ENCODE results near the gene PTPRE. TPM values are rescaled to one million over a fixed set of nuclear protein-coding genes. Genes with fewer than 3 reads are reported as not detected.

The PTPRE gene
- total and polyA plus RNA-seq, 4 donors = 4.9 to 46.0 (median 23.5) TPM

DNA sequence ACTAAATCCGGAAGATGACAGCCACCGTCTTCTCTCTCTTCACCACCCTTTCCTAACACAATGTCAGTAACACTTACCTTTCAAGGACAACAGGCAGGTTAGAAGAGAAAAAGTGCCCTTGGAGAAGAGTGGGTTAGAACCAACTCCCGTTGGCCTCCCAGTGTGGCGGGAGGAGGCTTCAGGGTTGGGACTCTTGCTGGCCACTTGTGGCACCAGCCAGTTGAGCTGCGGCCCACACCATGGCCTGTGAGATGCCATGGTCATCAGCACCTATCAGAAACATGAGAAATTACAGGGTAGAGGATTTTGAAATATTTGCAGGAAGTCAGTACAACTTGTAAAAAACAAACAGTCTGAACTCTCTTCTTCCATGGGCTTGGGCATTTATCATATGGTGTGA, 125.6 kb downstream of the PTPRE start:
- DNase-seq = peak in 1 of 2 donors; percentile 5
- 85 to 97% methylated on average over 5 of the region's 5 CpGs for WGBS, 2 donors
- no peak overlapping the region for H3K4me3 ChIP-seq (ENCODE audit: low read length in 2 of 2)
- no peaks in the 10 kb centered on the region for H3K27me3 ChIP-seq (ENCODE audit: control insufficient read depth in 1 of 2, insufficient read depth in 2 of 2, low read length in 1 of 2)
- H3K36me3 ChIP-seq (ENCODE audit: control insufficient read depth in 1 of 2, insufficient read depth in 2 of 2, low read length in 1 of 2) = no peaks in the 10 kb centered on the region
- H3K9me3 ChIP-seq (ENCODE audit: control insufficient read depth, low read length) = no peaks in the 10 kb centered on the region
- intact Hi-C loops (cut with DNase I) = no loop called here
- no peak overlapping the region for H3K27ac ChIP-seq (ENCODE audit: low read depth in 1 of 2, low read length in 2 of 2)
- ATAC-seq (ENCODE audit: low FRiP score) = no peak
- H3K4me1 ChIP-seq (ENCODE audit: control insufficient read depth in 1 of 2, insufficient read depth in 2 of 2, low read length in 2 of 2) = no peaks in the 10 kb centered on the region

DNA sequence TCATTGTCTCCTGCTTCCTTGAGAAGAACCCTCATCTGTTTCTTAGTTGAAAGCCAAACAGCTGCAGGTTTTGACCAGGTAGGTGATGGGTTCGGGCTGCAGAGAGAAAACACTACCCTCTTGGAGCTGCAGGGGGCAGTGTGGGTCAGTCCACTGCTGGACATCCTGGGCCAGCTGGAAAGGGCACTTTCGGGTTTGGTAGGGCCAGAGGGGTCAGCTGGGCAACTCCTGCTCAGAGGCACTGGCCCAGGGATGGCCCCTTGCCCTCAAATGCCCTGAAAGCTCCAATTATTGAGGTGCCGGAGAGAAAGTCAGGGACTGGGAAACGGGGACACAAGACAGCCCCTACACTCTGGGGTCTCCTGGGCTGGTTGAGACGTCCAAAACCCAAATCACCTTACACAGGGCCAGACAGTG, 128.7 kb downstream of the PTPRE start:
- Histone ChIP-seq H3K9me3 (ENCODE audit: control insufficient read depth, low read length) (no peaks in the 10 kb centered on the region), H3K4me3 (ENCODE audit: low read length in 2 of 2) (no peak overlapping the region), H3K36me3 (ENCODE audit: control insufficient read depth in 1 of 2, insufficient read depth in 2 of 2, low read length in 1 of 2) (no peaks in the 10 kb centered on the region), H3K4me1 (ENCODE audit: control insufficient read depth in 1 of 2, insufficient read depth in 2 of 2, low read length in 2 of 2) (no peaks in the 10 kb centered on the region), H3K27ac (ENCODE audit: low read depth in 1 of 2, low read length in 2 of 2) (no peak overlapping the region), H3K27me3 (ENCODE audit: control insufficient read depth in 1 of 2, insufficient read depth in 2 of 2, low read length in 1 of 2) (no peaks in the 10 kb centered on the region)
- intact Hi-C loops (cut with DNase I) = loop anchor here in 1 of 2 donors (1.0 kb wide), 1 partner anchor 34 kb away; no protein-coding TSS in a partner anchor
- DNase-seq (peak; percentile 75 to 84), ATAC-seq (ENCODE audit: low FRiP score) (peak; percentile 83)
- 57 to 60% methylated on average over 5 of the region's 5 CpGs for WGBS, 2 donors

DNA sequence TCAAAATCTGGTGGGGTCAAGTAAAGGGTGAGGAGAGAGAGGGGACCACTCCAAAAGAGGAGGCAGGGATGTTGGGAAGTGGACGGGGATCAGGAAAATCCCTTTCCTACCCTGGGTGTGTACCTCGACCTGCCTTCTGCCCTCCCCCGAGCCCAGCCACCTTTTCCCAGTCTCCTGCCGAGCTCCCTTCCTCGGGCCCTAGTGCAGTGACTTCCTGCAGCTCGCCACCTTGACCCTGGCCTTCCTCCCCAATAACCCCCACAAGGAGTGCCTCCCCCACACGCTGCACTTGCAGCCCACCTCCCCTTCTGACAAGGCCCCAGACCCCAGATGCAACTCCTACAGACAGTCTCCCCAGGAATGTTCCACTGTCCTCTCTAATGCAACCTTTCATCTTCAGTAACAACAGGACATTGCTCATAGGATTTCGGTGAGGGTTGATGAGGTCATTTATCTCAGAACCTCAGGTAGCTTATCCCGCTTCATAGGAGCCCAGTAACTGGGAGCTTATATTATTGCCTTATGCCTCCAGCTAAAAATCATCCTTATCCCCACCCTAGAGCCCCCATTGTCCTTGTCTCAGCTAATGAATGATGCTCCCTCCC, 129.2 kb downstream of the PTPRE start:
- peak; percentile 51 for ATAC-seq (ENCODE audit: low FRiP score)

DNA sequence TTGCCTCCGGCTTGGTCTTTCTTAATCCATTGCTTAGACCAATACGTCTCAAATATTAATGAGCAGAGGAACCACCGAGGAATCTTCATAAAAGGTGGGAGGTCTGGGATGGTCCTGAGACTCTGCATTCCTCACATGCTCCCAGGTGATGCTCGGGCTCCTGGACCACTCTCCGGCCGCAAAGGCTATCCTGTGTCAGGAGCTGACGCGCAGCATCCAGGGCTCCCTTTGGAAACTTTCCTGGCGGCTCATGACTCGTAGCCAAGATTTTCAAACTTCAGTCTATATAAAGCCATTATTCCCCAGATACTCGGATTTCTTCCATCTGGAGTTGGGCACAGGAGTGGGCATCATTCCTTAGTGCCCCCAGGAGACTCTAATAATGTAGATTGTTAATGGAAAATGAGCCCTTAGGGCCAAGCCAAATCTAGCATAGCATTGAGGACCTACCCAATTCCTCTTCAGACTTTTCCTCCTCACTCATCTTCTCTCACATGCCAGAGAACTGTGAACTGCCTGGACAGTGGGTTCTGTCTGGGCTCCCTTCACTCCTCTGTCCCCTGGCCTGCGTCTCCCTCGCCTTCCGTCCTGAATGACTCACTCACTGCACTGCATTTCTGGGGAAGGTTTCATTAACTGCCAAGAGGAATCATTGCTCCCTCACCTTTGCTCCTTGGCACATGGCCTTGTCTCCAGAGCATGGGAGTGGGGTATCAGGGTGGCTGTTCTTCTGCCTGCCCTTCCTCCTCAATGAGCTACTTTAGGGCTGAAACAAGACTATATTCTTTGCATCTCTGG, 130.0 kb downstream of the PTPRE start:
- Histone ChIP-seq H3K4me3 (ENCODE audit: low read length in 2 of 2) (no peak overlapping the region), H3K36me3 (ENCODE audit: control insufficient read depth in 1 of 2, insufficient read depth in 2 of 2, low read length in 1 of 2) (no peaks in the 10 kb centered on the region), H3K9me3 (ENCODE audit: control insufficient read depth, low read length) (no peaks in the 10 kb centered on the region), H3K27me3 (ENCODE audit: control insufficient read depth in 1 of 2, insufficient read depth in 2 of 2, low read length in 1 of 2) (no peaks in the 10 kb centered on the region), H3K4me1 (ENCODE audit: control insufficient read depth in 1 of 2, insufficient read depth in 2 of 2, low read length in 2 of 2) (no peaks in the 10 kb centered on the region), H3K27ac (ENCODE audit: low read depth in 1 of 2, low read length in 2 of 2) (peak overlapping the region; percentile 34 to 72)
- peak; percentile 79 for ATAC-seq (ENCODE audit: low FRiP score)
- intact Hi-C loops (cut with DNase I) = loop anchor here in 1 of 2 donors (1.0 kb wide), 1 partner anchor 32 kb away; no protein-coding TSS in a partner anchor
- 10 to 14% methylated on average over 14 of the region's 14 CpGs for WGBS, 2 donors
- DNase-seq = peak; percentile 52 to 78

More for the DNA sequence above, 129.2 kb downstream of the PTPRE start:
- 85 to 86% methylated on average over 9 of the region's 9 CpGs for WGBS, 2 donors
- DNase-seq = peak; percentile 34 to 46
- no peaks in the 10 kb centered on the region for H3K9me3 ChIP-seq (ENCODE audit: control insufficient read depth, low read length)
- no peaks in the 10 kb centered on the region for H3K4me1 ChIP-seq (ENCODE audit: control insufficient read depth in 1 of 2, insufficient read depth in 2 of 2, low read length in 2 of 2)
- H3K27ac ChIP-seq (ENCODE audit: low read depth in 1 of 2, low read length in 2 of 2) = no peak overlapping the region
- H3K4me3 ChIP-seq (ENCODE audit: low read length in 2 of 2) = no peak overlapping the region
- no peaks in the 10 kb centered on the region for H3K27me3 ChIP-seq (ENCODE audit: control insufficient read depth in 1 of 2, insufficient read depth in 2 of 2, low read length in 1 of 2)
- intact Hi-C loops (cut with DNase I) = loop anchor here in 1 of 2 donors (1.0 kb wide), 1 partner anchor 33 kb away; no protein-coding TSS in a partner anchor
- no peaks in the 10 kb centered on the region for H3K36me3 ChIP-seq (ENCODE audit: control insufficient read depth in 1 of 2, insufficient read depth in 2 of 2, low read length in 1 of 2)

DNA sequence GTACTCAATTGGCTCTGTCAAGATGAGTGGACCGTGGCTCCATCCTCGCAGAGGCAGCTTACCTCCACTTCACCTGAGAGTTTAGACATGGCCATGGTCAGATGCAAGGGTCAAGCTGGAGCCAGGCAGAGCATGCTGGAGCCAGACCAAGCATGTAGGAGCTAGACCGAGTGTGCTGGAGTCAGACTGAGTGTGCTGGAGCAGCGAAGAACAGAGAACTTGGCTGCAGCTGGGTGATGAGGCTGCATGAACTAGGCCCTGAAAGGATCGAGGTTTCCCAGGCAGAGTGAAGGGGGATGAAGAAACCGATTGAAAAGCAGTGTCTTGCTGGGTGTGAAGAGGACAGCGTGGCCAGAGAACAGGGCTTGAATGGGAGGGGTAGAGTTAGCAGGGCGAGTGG, 133.2 kb downstream of the PTPRE start:
- peak; percentile 9 to 53 for DNase-seq
- 83 to 84% methylated on average over 8 of the region's 8 CpGs for WGBS, 2 donors

DNA sequence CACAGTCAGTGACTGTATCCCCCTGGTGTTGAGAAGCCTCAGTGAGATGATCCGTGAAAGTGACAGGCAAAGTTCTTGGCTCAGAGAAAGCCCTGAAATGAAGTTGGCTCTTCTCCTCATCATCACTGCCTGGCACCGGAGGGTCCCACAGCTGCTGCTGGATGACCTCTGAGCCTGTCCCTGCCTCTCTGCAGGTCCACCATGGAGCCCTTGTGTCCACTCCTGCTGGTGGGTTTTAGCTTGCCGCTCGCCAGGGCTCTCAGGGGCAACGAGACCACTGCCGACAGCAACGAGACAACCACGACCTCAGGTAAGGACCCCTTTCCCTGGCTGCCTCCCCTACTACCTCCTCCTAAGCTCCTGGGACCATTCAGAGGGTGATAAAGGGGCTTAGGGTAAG, 133.8 kb downstream of the PTPRE start:
- DNase-seq (peak; percentile 32 to 37), ATAC-seq (ENCODE audit: low FRiP score) (no peak)
- Histone ChIP-seq H3K4me3 (ENCODE audit: low read length in 2 of 2) (no peak overlapping the region), H3K27me3 (ENCODE audit: control insufficient read depth in 1 of 2, insufficient read depth in 2 of 2, low read length in 1 of 2) (no peaks in the 10 kb centered on the region), H3K36me3 (ENCODE audit: control insufficient read depth in 1 of 2, insufficient read depth in 2 of 2, low read length in 1 of 2) (no peaks in the 10 kb centered on the region), H3K27ac (ENCODE audit: low read depth in 1 of 2, low read length in 2 of 2) (no peak overlapping the region), H3K4me1 (ENCODE audit: control insufficient read depth in 1 of 2, insufficient read depth in 2 of 2, low read length in 2 of 2) (no peaks in the 10 kb centered on the region), H3K9me3 (ENCODE audit: control insufficient read depth, low read length) (no peaks in the 10 kb centered on the region)
- WGBS, 2 donors = 93 to 97% methylated on average over 8 of the region's 8 CpGs
- intact Hi-C loops (cut with DNase I) = no loop called here

More for the DNA sequence above, 133.2 kb downstream of the PTPRE start:
- H3K4me1 ChIP-seq (ENCODE audit: control insufficient read depth in 1 of 2, insufficient read depth in 2 of 2, low read length in 2 of 2) = no peaks in the 10 kb centered on the region
- no peaks in the 10 kb centered on the region for H3K27me3 ChIP-seq (ENCODE audit: control insufficient read depth in 1 of 2, insufficient read depth in 2 of 2, low read length in 1 of 2)
- no peaks in the 10 kb centered on the region for H3K9me3 ChIP-seq (ENCODE audit: control insufficient read depth, low read length)
- no peak for ATAC-seq (ENCODE audit: low FRiP score)
- no peaks in the 10 kb centered on the region for H3K36me3 ChIP-seq (ENCODE audit: control insufficient read depth in 1 of 2, insufficient read depth in 2 of 2, low read length in 1 of 2)
- intact Hi-C loops (cut with DNase I) = no loop called here
- H3K4me3 ChIP-seq (ENCODE audit: low read length in 2 of 2) = no peak overlapping the region
- H3K27ac ChIP-seq (ENCODE audit: low read depth in 1 of 2, low read length in 2 of 2) = no peak overlapping the region

DNA sequence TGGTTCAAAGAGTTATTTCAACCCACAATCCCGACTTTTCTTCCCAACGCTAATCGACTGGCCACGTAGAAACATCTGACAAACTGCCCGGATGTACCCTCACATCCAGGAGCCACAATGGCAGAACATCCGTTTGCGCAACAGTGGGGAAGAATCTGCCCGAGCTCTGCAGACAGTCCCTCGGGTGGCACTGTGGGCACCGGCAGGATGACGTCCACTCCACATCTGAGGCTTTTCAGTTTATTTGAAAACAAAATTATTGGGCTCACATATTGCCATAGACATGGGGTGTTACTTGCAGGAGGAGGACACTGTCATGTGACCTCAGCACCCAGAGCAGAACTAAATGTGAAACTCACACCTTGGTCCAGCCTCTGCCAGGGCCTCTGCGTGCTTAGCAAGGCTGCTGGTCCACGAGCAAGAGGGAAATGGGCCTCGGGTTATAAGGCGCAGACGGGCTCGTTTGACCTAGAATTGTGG, 135.3 kb downstream of the PTPRE start:
- H3K4me3 ChIP-seq (ENCODE audit: low read length in 2 of 2) = no peak overlapping the region

DNA sequence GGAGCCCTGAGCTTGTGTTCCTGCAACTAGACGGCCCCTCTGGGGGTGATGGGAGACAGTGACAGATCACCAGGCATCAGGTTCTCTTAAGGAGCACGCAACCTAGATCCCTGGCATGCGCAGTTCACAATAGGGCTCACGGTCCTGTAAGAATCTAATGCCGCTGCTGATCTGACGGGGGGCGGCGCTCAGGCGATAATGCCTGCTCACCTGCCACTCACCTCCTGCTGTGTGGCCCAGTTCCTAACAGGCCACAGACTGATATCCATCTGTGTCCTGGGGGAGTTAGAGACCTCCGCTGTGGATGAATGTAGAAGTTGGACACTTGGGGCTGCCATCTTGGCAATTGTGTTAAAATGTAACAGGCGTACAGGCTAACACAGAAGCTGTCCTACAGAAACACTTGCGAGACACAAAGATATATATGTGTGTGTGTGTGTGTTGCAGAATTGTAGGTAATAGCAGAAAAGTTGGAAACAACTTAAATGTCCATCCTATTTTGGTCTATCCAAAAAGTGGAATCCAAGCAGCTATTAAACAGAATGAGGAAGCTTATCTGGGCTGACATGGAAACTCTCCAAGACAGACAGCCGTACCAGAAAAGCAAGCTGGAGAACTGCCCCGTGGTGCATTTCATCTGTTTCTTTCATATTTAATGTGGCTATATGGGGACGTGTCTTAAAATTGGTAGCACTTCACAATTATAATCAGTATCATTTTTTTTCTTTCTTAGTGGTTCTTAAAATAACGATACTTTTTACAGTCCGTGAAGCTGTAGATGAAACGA, 136.5 kb downstream of the PTPRE start:
- intact Hi-C loops (cut with DNase I) = no loop called here
- 76 to 77% methylated on average over 18 of the region's 18 CpGs for WGBS, 2 donors
- ATAC-seq (ENCODE audit: low FRiP score) (no peak), DNase-seq (peak in 1 of 2 donors; percentile 24)
- Histone ChIP-seq H3K27me3 (ENCODE audit: control insufficient read depth in 1 of 2, insufficient read depth in 2 of 2, low read length in 1 of 2) (no peaks in the 10 kb centered on the region), H3K27ac (ENCODE audit: low read depth in 1 of 2, low read length in 2 of 2) (no peak overlapping the region), H3K4me1 (ENCODE audit: control insufficient read depth in 1 of 2, insufficient read depth in 2 of 2, low read length in 2 of 2) (no peaks in the 10 kb centered on the region), H3K36me3 (ENCODE audit: control insufficient read depth in 1 of 2, insufficient read depth in 2 of 2, low read length in 1 of 2) (no peaks in the 10 kb centered on the region), H3K9me3 (ENCODE audit: control insufficient read depth, low read length) (no peaks in the 10 kb centered on the region), H3K4me3 (ENCODE audit: low read length in 2 of 2) (no peak overlapping the region)

More for the DNA sequence above, 135.3 kb downstream of the PTPRE start:
- 95% methylated on average over 17 of the region's 17 CpGs for WGBS, 2 donors
- DNase-seq (peak; percentile 21 to 53), ATAC-seq (ENCODE audit: low FRiP score) (no peak)
- no peaks in the 10 kb centered on the region for H3K27me3 ChIP-seq (ENCODE audit: control insufficient read depth in 1 of 2, insufficient read depth in 2 of 2, low read length in 1 of 2)
- H3K27ac ChIP-seq (ENCODE audit: low read depth in 1 of 2, low read length in 2 of 2) = no peak overlapping the region
- H3K9me3 ChIP-seq (ENCODE audit: control insufficient read depth, low read length) = no peaks in the 10 kb centered on the region
- intact Hi-C loops (cut with DNase I) = no loop called here
- no peaks in the 10 kb centered on the region for H3K4me1 ChIP-seq (ENCODE audit: control insufficient read depth in 1 of 2, insufficient read depth in 2 of 2, low read length in 2 of 2)
- no peaks in the 10 kb centered on the region for H3K36me3 ChIP-seq (ENCODE audit: control insufficient read depth in 1 of 2, insufficient read depth in 2 of 2, low read length in 1 of 2)
